ENCODE measurements around the gene TMEM245.

The TMEM245 gene

GRCh38 chr9:109011231-109011671, 108.5 kb downstream of the TMEM245 start:
- H3K4me3 ChIP-seq (ENCODE audit: low read length): no peak overlapping the region
- DNase-seq: no peak
- no peak overlapping the region for H2BK5ac ChIP-seq (ENCODE audit: low read length)
- peaks cover 4% of the 10 kb centered on the region for H3K4me1 ChIP-seq (ENCODE audit: control insufficient read depth, low read depth, low read length)
- no peak overlapping the region for H4K5ac ChIP-seq (ENCODE audit: low read length)
- no peak overlapping the region for H3K23ac ChIP-seq (ENCODE audit: low read length)
- H3K27me3 ChIP-seq (ENCODE audit: insufficient read depth, low read length, poor library complexity): no peaks in the 10 kb centered on the region
- H4K8ac ChIP-seq (ENCODE audit: low read depth, low read length): no peak overlapping the region
- H3K4me2 ChIP-seq (ENCODE audit: low read length): no peak overlapping the region
- H3K18ac ChIP-seq (ENCODE audit: low read length): no peak overlapping the region
- H3K79me2 ChIP-seq (ENCODE audit: control insufficient read depth, insufficient read depth, low read length): peaks cover 6% of the 10 kb centered on the region
- no peak overlapping the region for H2BK15ac ChIP-seq (replicated peaks; ENCODE audit: low read depth)
- no peak overlapping the region for H3K4ac ChIP-seq (ENCODE audit: low read depth, low read length)
- no peak overlapping the region for H2AK5ac ChIP-seq (ENCODE audit: low read length)
- H3K79me1 ChIP-seq (ENCODE audit: low read length): peaks cover 4% of the 10 kb centered on the region
- H3K27ac ChIP-seq (ENCODE audit: low read depth, low read length): no peak overlapping the region
- no peaks in the 10 kb centered on the region for H3K36me3 ChIP-seq (ENCODE audit: control insufficient read depth, insufficient read depth, low read length)
- no peak overlapping the region for H3K9ac ChIP-seq (ENCODE audit: low read length)
- no peak overlapping the region for H3K56ac ChIP-seq (ENCODE audit: low read length)
- H2BK120ac ChIP-seq (ENCODE audit: low read depth, low read length): no peak overlapping the region

- H4K5ac ChIP-seq (ENCODE audit: low read length): no peak overlapping the region
- H2BK15ac ChIP-seq (replicated peaks; ENCODE audit: low read depth): no peak overlapping the region
- no peak overlapping the region for H2BK120ac ChIP-seq (ENCODE audit: low read depth, low read length)
- H3K36me3 ChIP-seq (ENCODE audit: control insufficient read depth, insufficient read depth, low read length): no peaks in the 10 kb centered on the region
- H3K27me3 ChIP-seq (ENCODE audit: insufficient read depth, low read length, poor library complexity): no peaks in the 10 kb centered on the region
- no peak overlapping the region for H3K9ac ChIP-seq (ENCODE audit: low read length)
- peaks cover 4% of the 10 kb centered on the region for H3K4me1 ChIP-seq (ENCODE audit: control insufficient read depth, low read depth, low read length)
- H3K79me2 ChIP-seq (ENCODE audit: control insufficient read depth, insufficient read depth, low read length): peaks cover 6% of the 10 kb centered on the region
- no peak for DNase-seq
- no peak overlapping the region for H2AK5ac ChIP-seq (ENCODE audit: low read length)
- H3K56ac ChIP-seq (ENCODE audit: low read length): no peak overlapping the region
- H2BK5ac ChIP-seq (ENCODE audit: low read length): no peak overlapping the region
- H3K18ac ChIP-seq (ENCODE audit: low read length): no peak overlapping the region
- H3K79me1 ChIP-seq (ENCODE audit: low read length): peaks cover 4% of the 10 kb centered on the region
- no peak overlapping the region for H3K23ac ChIP-seq (ENCODE audit: low read length)
- H4K8ac ChIP-seq (ENCODE audit: low read depth, low read length): no peak overlapping the region
- no CpG with 5 or more reads among the region's 1 CpG for WGBS (ENCODE audit: extremely low coverage, insufficient coverage, low lambda C conversion rate)
- H3K4ac ChIP-seq (ENCODE audit: low read depth, low read length): no peak overlapping the region
- H3K4me2 ChIP-seq (ENCODE audit: low read length): no peak overlapping the region
- no peak overlapping the region for H3K27ac ChIP-seq (ENCODE audit: low read depth, low read length)
- H3K4me3 ChIP-seq (ENCODE audit: low read length): no peak overlapping the region
These were observed 109.0 kb downstream of the TMEM245 start for GRCh38 chr9:109010746-109011145.

GRCh38 chr9:109005678-109006077, 114.1 kb downstream of the TMEM245 start:
- H4K5ac ChIP-seq (ENCODE audit: low read length): no peak overlapping the region
- H3K4me1 ChIP-seq (ENCODE audit: control insufficient read depth, low read depth, low read length): no peaks in the 10 kb centered on the region
- no peak overlapping the region for H3K18ac ChIP-seq (ENCODE audit: low read length)
- no peak overlapping the region for H3K56ac ChIP-seq (ENCODE audit: low read length)
- DNase-seq: no peak
- H4K8ac ChIP-seq (ENCODE audit: low read depth, low read length): no peak overlapping the region
- H2AK5ac ChIP-seq (ENCODE audit: low read length): no peak overlapping the region
- no peak overlapping the region for H3K4ac ChIP-seq (ENCODE audit: low read depth, low read length)
- H3K79me2 ChIP-seq (ENCODE audit: control insufficient read depth, insufficient read depth, low read length): peaks cover 5% of the 10 kb centered on the region
- no peaks in the 10 kb centered on the region for H3K27me3 ChIP-seq (ENCODE audit: insufficient read depth, low read length, poor library complexity)
- H3K4me2 ChIP-seq (ENCODE audit: low read length): no peak overlapping the region
- H3K23ac ChIP-seq (ENCODE audit: low read length): no peak overlapping the region
- no peak overlapping the region for H2BK120ac ChIP-seq (ENCODE audit: low read depth, low read length)
- H2BK15ac ChIP-seq (replicated peaks; ENCODE audit: low read depth): no peak overlapping the region
- no peak overlapping the region for H3K27ac ChIP-seq (ENCODE audit: low read depth, low read length)
- no peaks in the 10 kb centered on the region for H3K36me3 ChIP-seq (ENCODE audit: control insufficient read depth, insufficient read depth, low read length)
- no peak overlapping the region for H3K4me3 ChIP-seq (ENCODE audit: low read length)
- no peak overlapping the region for H2BK5ac ChIP-seq (ENCODE audit: low read length)
- H3K79me1 ChIP-seq (ENCODE audit: low read length): peaks cover 6% of the 10 kb centered on the region
- WGBS (ENCODE audit: extremely low coverage, insufficient coverage, low lambda C conversion rate): no CpG with 5 or more reads among the region's 3 CpGs
- H3K9ac ChIP-seq (ENCODE audit: low read length): no peak overlapping the region

GRCh38 chr9:109003116-109003515, 116.6 kb downstream of the TMEM245 start:
- H3K9ac ChIP-seq (ENCODE audit: low read length): no peak overlapping the region
- H3K56ac ChIP-seq (ENCODE audit: low read length): no peak overlapping the region
- H3K27ac ChIP-seq (ENCODE audit: low read depth, low read length): no peak overlapping the region
- no peak overlapping the region for H2BK120ac ChIP-seq (ENCODE audit: low read depth, low read length)
- H4K8ac ChIP-seq (ENCODE audit: low read depth, low read length): no peak overlapping the region
- no peak overlapping the region for H3K4me2 ChIP-seq (ENCODE audit: low read length)
- no peak overlapping the region for H3K4ac ChIP-seq (ENCODE audit: low read depth, low read length)
- H3K18ac ChIP-seq (ENCODE audit: low read length): no peak overlapping the region
- H3K4me3 ChIP-seq (ENCODE audit: low read length): no peak overlapping the region
- H3K27me3 ChIP-seq (ENCODE audit: insufficient read depth, low read length, poor library complexity): no peaks in the 10 kb centered on the region
- no peaks in the 10 kb centered on the region for H3K4me1 ChIP-seq (ENCODE audit: control insufficient read depth, low read depth, low read length)
- no peak overlapping the region for H2BK5ac ChIP-seq (ENCODE audit: low read length)
- no peak overlapping the region for H2AK5ac ChIP-seq (ENCODE audit: low read length)
- peaks cover 1% of the 10 kb centered on the region for H3K79me2 ChIP-seq (ENCODE audit: control insufficient read depth, insufficient read depth, low read length)
- DNase-seq: no peak
- no peak overlapping the region for H4K5ac ChIP-seq (ENCODE audit: low read length)
- peaks cover 9% of the 10 kb centered on the region for H3K79me1 ChIP-seq (ENCODE audit: low read length)
- H2BK15ac ChIP-seq (replicated peaks; ENCODE audit: low read depth): no peak overlapping the region
- WGBS (ENCODE audit: extremely low coverage, insufficient coverage, low lambda C conversion rate): no CpG with 5 or more reads among the region's 2 CpGs
- H3K23ac ChIP-seq (ENCODE audit: low read length): no peak overlapping the region
- no peaks in the 10 kb centered on the region for H3K36me3 ChIP-seq (ENCODE audit: control insufficient read depth, insufficient read depth, low read length)

GRCh38 chr9:109002141-109002540, 117.6 kb downstream of the TMEM245 start:
- no peak overlapping the region for H3K4me2 ChIP-seq (ENCODE audit: low read length)
- no peak overlapping the region for H4K5ac ChIP-seq (ENCODE audit: low read length)
- no peak overlapping the region for H3K4ac ChIP-seq (ENCODE audit: low read depth, low read length)
- H3K27me3 ChIP-seq (ENCODE audit: insufficient read depth, low read length, poor library complexity): no peaks in the 10 kb centered on the region
- H3K36me3 ChIP-seq (ENCODE audit: control insufficient read depth, insufficient read depth, low read length): no peaks in the 10 kb centered on the region
- H3K4me1 ChIP-seq (ENCODE audit: control insufficient read depth, low read depth, low read length): no peaks in the 10 kb centered on the region
- no peak overlapping the region for H3K18ac ChIP-seq (ENCODE audit: low read length)
- WGBS (ENCODE audit: extremely low coverage, insufficient coverage, low lambda C conversion rate): no CpG with 5 or more reads among the region's 4 CpGs
- no peak overlapping the region for H3K9ac ChIP-seq (ENCODE audit: low read length)
- H3K4me3 ChIP-seq (ENCODE audit: low read length): no peak overlapping the region
- peaks cover 3% of the 10 kb centered on the region for H3K79me2 ChIP-seq (ENCODE audit: control insufficient read depth, insufficient read depth, low read length)
- no peak for DNase-seq
- H3K23ac ChIP-seq (ENCODE audit: low read length): no peak overlapping the region
- H2BK120ac ChIP-seq (ENCODE audit: low read depth, low read length): no peak overlapping the region
- peaks cover 15% of the 10 kb centered on the region for H3K79me1 ChIP-seq (ENCODE audit: low read length)
- H2BK15ac ChIP-seq (replicated peaks; ENCODE audit: low read depth): no peak overlapping the region
- no peak overlapping the region for H3K56ac ChIP-seq (ENCODE audit: low read length)
- H3K27ac ChIP-seq (ENCODE audit: low read depth, low read length): no peak overlapping the region
- H2BK5ac ChIP-seq (ENCODE audit: low read length): no peak overlapping the region
- H4K8ac ChIP-seq (ENCODE audit: low read depth, low read length): no peak overlapping the region
- no peak overlapping the region for H2AK5ac ChIP-seq (ENCODE audit: low read length)

- Histone ChIP-seq H2BK15ac (replicated peaks; ENCODE audit: low read depth) (no peak overlapping the region), H3K27ac (ENCODE audit: low read depth, low read length) (no peak overlapping the region), H2BK5ac (ENCODE audit: low read length) (no peak overlapping the region), H3K4me2 (ENCODE audit: low read length) (no peak overlapping the region), H3K9ac (ENCODE audit: low read length) (no peak overlapping the region), H3K79me2 (ENCODE audit: control insufficient read depth, insufficient read depth, low read length) (peaks cover 3% of the 10 kb centered on the region), H3K79me1 (ENCODE audit: low read length) (peaks cover 13% of the 10 kb centered on the region), H3K56ac (ENCODE audit: low read length) (no peak overlapping the region), H3K36me3 (ENCODE audit: control insufficient read depth, insufficient read depth, low read length) (no peaks in the 10 kb centered on the region), H3K4me1 (ENCODE audit: control insufficient read depth, low read depth, low read length) (no peaks in the 10 kb centered on the region), H3K4ac (ENCODE audit: low read depth, low read length) (no peak overlapping the region), H3K18ac (ENCODE audit: low read length) (no peak overlapping the region), H4K8ac (ENCODE audit: low read depth, low read length) (no peak overlapping the region), H2AK5ac (ENCODE audit: low read length) (no peak overlapping the region), H3K23ac (ENCODE audit: low read length) (no peak overlapping the region), H3K27me3 (ENCODE audit: insufficient read depth, low read length, poor library complexity) (no peaks in the 10 kb centered on the region), H2BK120ac (ENCODE audit: low read depth, low read length) (no peak overlapping the region), H3K4me3 (ENCODE audit: low read length) (no peak overlapping the region), H4K5ac (ENCODE audit: low read length) (no peak overlapping the region)
- no CpG with 5 or more reads among the region's 1 CpG for WGBS (ENCODE audit: extremely low coverage, insufficient coverage, low lambda C conversion rate)
- DNase-seq: no peak
These were observed 118.5 kb downstream of the TMEM245 start for GRCh38 chr9:109001275-109001676.

Data from mesendoderm (in vitro differentiated cells).